Limb (tissue), 2 donors: ENCODE measurements around the gene NCCRP1.

Source experiments
- DNase-seq, 2 donors: peaks; one replicate each; pipeline ENCODE4 v3.0.0-alpha.2; 2016; ENCODE audit errors: extremely low spot score in 2 of 2

NCCRP1 gene

GRCh38 chr19:39164289-39164688 lies 32.5 kb upstream of the NCCRP1 start:
- DNase-seq, result no peak

- DNase-seq, result no peak
Observed at GRCh38 chr19:39165857-39166256, 30.9 kb upstream of the NCCRP1 start.

GRCh38 chr19:39166571-39167391 lies 30.0 kb upstream of the NCCRP1 start:
- peak in 1 of 2 donors; percentile 66 for DNase-seq

- DNase-seq, result no peak
Observed at GRCh38 chr19:39167461-39168257, 29.1 kb upstream of the NCCRP1 start.

- no peak for DNase-seq
Observed at GRCh38 chr19:39168258-39169142, 28.3 kb upstream of the NCCRP1 start.

GRCh38 chr19:39169143-39169810 lies 27.5 kb upstream of the NCCRP1 start:
- no peak for DNase-seq

- no peak for DNase-seq
Observed at GRCh38 chr19:39170386-39171231, 26.2 kb upstream of the NCCRP1 start.

GRCh38 chr19:39171479-39172465 lies 25.0 kb upstream of the NCCRP1 start:
- no peak for DNase-seq

GRCh38 chr19:39172700-39173501 lies 23.9 kb upstream of the NCCRP1 start:
- no peak for DNase-seq

GRCh38 chr19:39173502-39173991 lies 23.2 kb upstream of the NCCRP1 start:
- DNase-seq, result no peak

- no peak for DNase-seq
Observed at GRCh38 chr19:39174142-39174541, 22.6 kb upstream of the NCCRP1 start.

GRCh38 chr19:39174558-39175544 lies 21.9 kb upstream of the NCCRP1 start:
- DNase-seq, result no peak

- DNase-seq, result no peak
Observed at GRCh38 chr19:39175564-39175963, 21.2 kb upstream of the NCCRP1 start.

- no peak for DNase-seq
Observed at GRCh38 chr19:39177110-39177699, 19.6 kb upstream of the NCCRP1 start.

- DNase-seq, result no peak
Observed at GRCh38 chr19:39177736-39178135, 19.0 kb upstream of the NCCRP1 start.

- no peak for DNase-seq
Observed at GRCh38 chr19:39178296-39179006, 18.3 kb upstream of the NCCRP1 start.
